Ishikawa (cell line): ENCODE data around the gene VWA3B.

Experiments used
- RAD21 ChIP-seq: IDR thresholded peaks from 2 replicates; pipeline ENCODE4 v1.6.1; 2012; ENCODE audit warnings: low read depth
- USF1 ChIP-seq: IDR thresholded peaks from 2 replicates; pipeline ENCODE4 v1.6.1; 2012
- TF ChIP-seq, protein P1 (sequence below): IDR thresholded peaks from 2 replicates; pipeline ENCODE4 v1.6.1; 2012; ENCODE audit warnings: low read depth, mild to moderate bottlenecking

GRCh38 chr2:98282109-98282508, 195.1 kb downstream of the VWA3B start:
- TF ChIP-seq, protein P1, sequence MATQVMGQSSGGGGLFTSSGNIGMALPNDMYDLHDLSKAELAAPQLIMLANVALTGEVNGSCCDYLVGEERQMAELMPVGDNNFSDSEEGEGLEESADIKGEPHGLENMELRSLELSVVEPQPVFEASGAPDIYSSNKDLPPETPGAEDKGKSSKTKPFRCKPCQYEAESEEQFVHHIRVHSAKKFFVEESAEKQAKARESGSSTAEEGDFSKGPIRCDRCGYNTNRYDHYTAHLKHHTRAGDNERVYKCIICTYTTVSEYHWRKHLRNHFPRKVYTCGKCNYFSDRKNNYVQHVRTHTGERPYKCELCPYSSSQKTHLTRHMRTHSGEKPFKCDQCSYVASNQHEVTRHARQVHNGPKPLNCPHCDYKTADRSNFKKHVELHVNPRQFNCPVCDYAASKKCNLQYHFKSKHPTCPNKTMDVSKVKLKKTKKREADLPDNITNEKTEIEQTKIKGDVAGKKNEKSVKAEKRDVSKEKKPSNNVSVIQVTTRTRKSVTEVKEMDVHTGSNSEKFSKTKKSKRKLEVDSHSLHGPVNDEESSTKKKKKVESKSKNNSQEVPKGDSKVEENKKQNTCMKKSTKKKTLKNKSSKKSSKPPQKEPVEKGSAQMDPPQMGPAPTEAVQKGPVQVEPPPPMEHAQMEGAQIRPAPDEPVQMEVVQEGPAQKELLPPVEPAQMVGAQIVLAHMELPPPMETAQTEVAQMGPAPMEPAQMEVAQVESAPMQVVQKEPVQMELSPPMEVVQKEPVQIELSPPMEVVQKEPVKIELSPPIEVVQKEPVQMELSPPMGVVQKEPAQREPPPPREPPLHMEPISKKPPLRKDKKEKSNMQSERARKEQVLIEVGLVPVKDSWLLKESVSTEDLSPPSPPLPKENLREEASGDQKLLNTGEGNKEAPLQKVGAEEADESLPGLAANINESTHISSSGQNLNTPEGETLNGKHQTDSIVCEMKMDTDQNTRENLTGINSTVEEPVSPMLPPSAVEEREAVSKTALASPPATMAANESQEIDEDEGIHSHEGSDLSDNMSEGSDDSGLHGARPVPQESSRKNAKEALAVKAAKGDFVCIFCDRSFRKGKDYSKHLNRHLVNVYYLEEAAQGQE: no peak
- TF ChIP-seq RAD21: no peak
- no peak for TF ChIP-seq USF1
